ENCODE results near the gene SEMA4B. TPM values are rescaled to one million over a fixed set of nuclear protein-coding genes. Genes with fewer than 3 reads are reported as not detected.

Gene SEMA4B
- total and polyA plus RNA-seq, 9 of the 15 experiments (the other 6 are each of a cell fraction or from before 2014, with no cell fraction given) = 1.3 to 33.6 (median 11.0) TPM

DNA sequence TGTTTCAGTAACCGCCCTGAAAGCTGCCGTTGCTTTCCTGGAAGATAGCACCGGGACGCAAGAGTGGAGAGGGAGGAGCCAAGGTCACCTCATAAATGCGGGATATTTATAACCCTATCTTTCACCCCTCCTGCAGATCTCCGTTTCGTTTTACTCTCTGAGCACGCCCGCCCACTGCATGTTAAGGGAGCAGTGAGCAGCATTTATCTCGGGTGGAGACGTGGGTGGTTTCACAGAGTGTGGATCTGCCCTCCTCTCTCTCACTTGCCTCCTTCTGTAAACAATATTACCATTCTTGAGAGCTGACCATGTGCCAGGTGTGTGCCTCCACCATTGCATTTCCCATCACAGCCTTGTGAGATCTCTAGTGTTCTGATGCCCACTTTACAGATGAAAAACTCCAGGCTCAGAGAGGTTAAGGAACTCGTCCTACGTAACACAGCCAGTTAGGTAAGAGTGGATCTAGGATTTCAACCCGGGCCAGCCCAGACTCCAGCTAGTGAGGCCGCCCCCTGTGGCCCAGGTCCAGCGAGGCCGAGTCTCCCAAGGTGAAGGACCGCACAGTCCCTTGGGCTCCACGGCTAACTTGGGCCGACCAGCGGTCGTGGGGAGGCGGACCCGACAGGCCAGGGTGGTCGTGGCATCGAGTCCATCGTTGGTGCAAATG is 16.9 kb upstream of the SEMA4B start (continued):
- TF ChIP-seq, protein P1, sequence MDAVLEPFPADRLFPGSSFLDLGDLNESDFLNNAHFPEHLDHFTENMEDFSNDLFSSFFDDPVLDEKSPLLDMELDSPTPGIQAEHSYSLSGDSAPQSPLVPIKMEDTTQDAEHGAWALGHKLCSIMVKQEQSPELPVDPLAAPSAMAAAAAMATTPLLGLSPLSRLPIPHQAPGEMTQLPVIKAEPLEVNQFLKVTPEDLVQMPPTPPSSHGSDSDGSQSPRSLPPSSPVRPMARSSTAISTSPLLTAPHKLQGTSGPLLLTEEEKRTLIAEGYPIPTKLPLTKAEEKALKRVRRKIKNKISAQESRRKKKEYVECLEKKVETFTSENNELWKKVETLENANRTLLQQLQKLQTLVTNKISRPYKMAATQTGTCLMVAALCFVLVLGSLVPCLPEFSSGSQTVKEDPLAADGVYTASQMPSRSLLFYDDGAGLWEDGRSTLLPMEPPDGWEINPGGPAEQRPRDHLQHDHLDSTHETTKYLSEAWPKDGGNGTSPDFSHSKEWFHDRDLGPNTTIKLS (IDR thresholded peaks at IDR 0.05; ENCODE audit: borderline replicate concordance, low read depth) = peak; percentile 48; the same call in 1 of the 2 replicates
- TF ChIP-seq KDM5B (IDR thresholded peaks at IDR 0.05; ENCODE audit: insufficient replicate concordance, low read depth, low read length) (peak; percentile 91), ARID1B (IDR thresholded peaks at IDR 0.05) (peak; percentile 68), NFATC3 (IDR thresholded peaks at IDR 0.05) (no peak), NBN (IDR thresholded peaks at IDR 0.05; ENCODE audit: low read depth) (peak; percentile 91), NFYB (IDR thresholded peaks at IDR 0.05; ENCODE audit: extremely low read depth, insufficient read length) (no peak), ZNF274 (IDR thresholded peaks at IDR 0.05; ENCODE audit: borderline replicate concordance, low read depth, low read length) (no peak), TCFL5 (CRISPR knock-in tag; conservative IDR thresholded peaks at IDR 0.05) (no peak), ZNF146 (CRISPR knock-in tag; IDR thresholded peaks at IDR 0.05; ENCODE audit: unreplicated experiment) (no peak), MBD2 (IDR thresholded peaks at IDR 0.05; ENCODE audit: borderline replicate concordance, low read depth) (peak; percentile 69; the same call in 1 of the 2 replicates), NCOA2 (IDR thresholded peaks at IDR 0.05; ENCODE audit: partially characterized antibody in 2 of 2) (no peak), TCF3 (CRISPR knock-in tag; IDR thresholded peaks at IDR 0.05) (peak; percentile 55), TBP (optimal IDR thresholded peaks at IDR 0.05; ENCODE audit: low read depth, low read length) (peak; percentile 91), NR3C1 (CRISPR knock-in tag; IDR thresholded peaks at IDR 0.05) (no peak), CBX8 (IDR thresholded peaks at IDR 0.05; ENCODE audit: borderline replicate concordance, extremely low read depth, low read depth, low read length, poor library complexity, severe bottlenecking) (no peak), ZKSCAN3 (CRISPR knock-in tag; IDR thresholded peaks at IDR 0.05) (no peak), SMARCE1 (IDR thresholded peaks at IDR 0.05) (peak; percentile 56), BACH1 (tag; IDR thresholded peaks at IDR 0.05) (no peak), SAP30 (IDR thresholded peaks at IDR 0.05; ENCODE audit: borderline replicate concordance, insufficient read depth, low read depth, low read length, poor library complexity, severe bottlenecking) (peak; percentile 44), LARP7 (IDR thresholded peaks at IDR 0.05) (no peak), BHLHE40 (IDR thresholded peaks at IDR 0.05; ENCODE audit: low read length) (peak; percentile 28; the same call in 1 of the 2 replicates)
- TF ChIP-seq, protein P2, sequence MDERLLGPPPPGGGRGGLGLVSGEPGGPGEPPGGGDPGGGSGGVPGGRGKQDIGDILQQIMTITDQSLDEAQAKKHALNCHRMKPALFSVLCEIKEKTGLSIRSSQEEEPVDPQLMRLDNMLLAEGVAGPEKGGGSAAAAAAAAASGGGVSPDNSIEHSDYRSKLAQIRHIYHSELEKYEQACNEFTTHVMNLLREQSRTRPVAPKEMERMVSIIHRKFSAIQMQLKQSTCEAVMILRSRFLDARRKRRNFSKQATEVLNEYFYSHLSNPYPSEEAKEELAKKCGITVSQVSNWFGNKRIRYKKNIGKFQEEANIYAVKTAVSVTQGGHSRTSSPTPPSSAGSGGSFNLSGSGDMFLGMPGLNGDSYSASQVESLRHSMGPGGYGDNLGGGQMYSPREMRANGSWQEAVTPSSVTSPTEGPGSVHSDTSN (CRISPR knock-in tag; IDR thresholded peaks at IDR 0.05; ENCODE audit: low read depth) = no peak
- TF ChIP-seq, protein P2 (tag; conservative IDR thresholded peaks at IDR 0.05; ENCODE audit: low read depth) = peak; percentile 75
- TF ChIP-seq, protein P3, sequence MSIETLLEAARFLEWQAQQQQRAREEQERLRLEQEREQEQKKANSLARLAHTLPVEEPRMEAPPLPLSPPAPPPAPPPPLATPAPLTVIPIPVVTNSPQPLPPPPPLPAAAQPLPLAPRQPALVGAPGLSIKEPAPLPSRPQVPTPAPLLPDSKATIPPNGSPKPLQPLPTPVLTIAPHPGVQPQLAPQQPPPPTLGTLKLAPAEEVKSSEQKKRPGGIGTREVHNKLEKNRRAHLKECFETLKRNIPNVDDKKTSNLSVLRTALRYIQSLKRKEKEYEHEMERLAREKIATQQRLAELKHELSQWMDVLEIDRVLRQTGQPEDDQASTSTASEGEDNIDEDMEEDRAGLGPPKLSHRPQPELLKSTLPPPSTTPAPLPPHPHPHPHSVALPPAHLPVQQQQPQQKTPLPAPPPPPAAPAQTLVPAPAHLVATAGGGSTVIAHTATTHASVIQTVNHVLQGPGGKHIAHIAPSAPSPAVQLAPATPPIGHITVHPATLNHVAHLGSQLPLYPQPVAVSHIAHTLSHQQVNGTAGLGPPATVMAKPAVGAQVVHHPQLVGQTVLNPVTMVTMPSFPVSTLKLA (conservative IDR thresholded peaks at IDR 0.05) = peak; percentile 76 to 77
